Ishikawa (cell line): Measurements from ENCODE around the gene BBS2.

Experiments used
- CREB1 ChIP-seq: IDR thresholded peaks from 2 replicates; pipeline ENCODE4 v1.6.1; 2012; ENCODE audit warnings: low read depth
- EGR1 ChIP-seq: IDR thresholded peaks from 2 replicates; pipeline ENCODE4 v1.6.1; 2012
- EP300 ChIP-seq: IDR thresholded peaks from 2 replicates; pipeline ENCODE4 v1.6.1; 2012; ENCODE audit warnings: borderline replicate concordance
- NFIC ChIP-seq: IDR thresholded peaks from 2 replicates; pipeline ENCODE4 v1.6.1; 2012
- RAD21 ChIP-seq: IDR thresholded peaks from 2 replicates; pipeline ENCODE4 v1.6.1; 2012; ENCODE audit warnings: low read depth
- TCF12 ChIP-seq: IDR thresholded peaks from 2 replicates; pipeline ENCODE4 v1.6.1; 2012; ENCODE audit warnings: low read depth
- TEAD4 ChIP-seq: IDR thresholded peaks from 2 replicates; pipeline ENCODE4 v1.6.1; 2012
- YY1 ChIP-seq: IDR thresholded peaks from 2 replicates; pipeline ENCODE4 v1.6.1; 2012; ENCODE audit warnings: low read depth
- TF ChIP-seq, protein P1 (sequence below): IDR thresholded peaks from 2 replicates; pipeline ENCODE4 v1.6.1; 2012
- TF ChIP-seq, protein P2 (sequence below): IDR thresholded peaks from 2 replicates; pipeline ENCODE4 v1.6.1; 2012; ENCODE audit warnings: low read depth, mild to moderate bottlenecking

DNA sequence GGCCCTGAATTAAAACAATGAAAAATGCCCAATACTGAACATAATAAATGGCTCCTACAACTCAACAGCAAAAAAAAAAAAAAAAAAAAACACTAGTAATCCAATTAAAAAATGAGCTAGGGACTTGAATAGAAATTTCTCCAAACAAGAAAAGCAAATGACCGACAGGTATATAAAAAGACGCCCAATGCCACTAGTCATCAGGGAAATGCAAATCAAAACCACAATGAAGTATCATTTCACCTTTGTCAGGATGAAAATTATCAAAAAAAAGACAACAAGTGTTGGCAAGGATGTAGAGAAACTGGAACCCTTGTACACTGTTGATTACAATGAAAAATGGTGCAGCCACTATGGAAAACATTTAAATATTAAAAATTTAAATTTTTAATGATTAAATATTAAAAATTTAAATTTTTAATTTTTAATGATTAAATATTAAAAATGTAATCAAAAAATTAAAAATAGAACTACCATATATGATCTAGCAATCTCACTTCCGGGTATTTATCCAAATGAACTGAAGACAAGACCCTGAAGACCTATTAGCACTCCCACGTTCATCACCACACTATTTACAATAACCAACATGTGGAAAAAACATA lies 28.1 kb downstream of the BBS2 start:
- TF ChIP-seq NFIC (no peak), YY1 (no peak), RAD21 (no peak), CREB1 (no peak), TCF12 (no peak), EP300 (no peak), TEAD4 (no peak), EGR1 (no peak)
- TF ChIP-seq, protein P1, sequence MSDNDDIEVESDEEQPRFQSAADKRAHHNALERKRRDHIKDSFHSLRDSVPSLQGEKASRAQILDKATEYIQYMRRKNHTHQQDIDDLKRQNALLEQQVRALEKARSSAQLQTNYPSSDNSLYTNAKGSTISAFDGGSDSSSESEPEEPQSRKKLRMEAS: no peak
- TF ChIP-seq, protein P2, sequence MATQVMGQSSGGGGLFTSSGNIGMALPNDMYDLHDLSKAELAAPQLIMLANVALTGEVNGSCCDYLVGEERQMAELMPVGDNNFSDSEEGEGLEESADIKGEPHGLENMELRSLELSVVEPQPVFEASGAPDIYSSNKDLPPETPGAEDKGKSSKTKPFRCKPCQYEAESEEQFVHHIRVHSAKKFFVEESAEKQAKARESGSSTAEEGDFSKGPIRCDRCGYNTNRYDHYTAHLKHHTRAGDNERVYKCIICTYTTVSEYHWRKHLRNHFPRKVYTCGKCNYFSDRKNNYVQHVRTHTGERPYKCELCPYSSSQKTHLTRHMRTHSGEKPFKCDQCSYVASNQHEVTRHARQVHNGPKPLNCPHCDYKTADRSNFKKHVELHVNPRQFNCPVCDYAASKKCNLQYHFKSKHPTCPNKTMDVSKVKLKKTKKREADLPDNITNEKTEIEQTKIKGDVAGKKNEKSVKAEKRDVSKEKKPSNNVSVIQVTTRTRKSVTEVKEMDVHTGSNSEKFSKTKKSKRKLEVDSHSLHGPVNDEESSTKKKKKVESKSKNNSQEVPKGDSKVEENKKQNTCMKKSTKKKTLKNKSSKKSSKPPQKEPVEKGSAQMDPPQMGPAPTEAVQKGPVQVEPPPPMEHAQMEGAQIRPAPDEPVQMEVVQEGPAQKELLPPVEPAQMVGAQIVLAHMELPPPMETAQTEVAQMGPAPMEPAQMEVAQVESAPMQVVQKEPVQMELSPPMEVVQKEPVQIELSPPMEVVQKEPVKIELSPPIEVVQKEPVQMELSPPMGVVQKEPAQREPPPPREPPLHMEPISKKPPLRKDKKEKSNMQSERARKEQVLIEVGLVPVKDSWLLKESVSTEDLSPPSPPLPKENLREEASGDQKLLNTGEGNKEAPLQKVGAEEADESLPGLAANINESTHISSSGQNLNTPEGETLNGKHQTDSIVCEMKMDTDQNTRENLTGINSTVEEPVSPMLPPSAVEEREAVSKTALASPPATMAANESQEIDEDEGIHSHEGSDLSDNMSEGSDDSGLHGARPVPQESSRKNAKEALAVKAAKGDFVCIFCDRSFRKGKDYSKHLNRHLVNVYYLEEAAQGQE: no peak
